Testis (tissue), 3 donors: ENCODE results near the gene CCN5. TPM values are rescaled to one million over a fixed set of nuclear protein-coding genes. Genes with fewer than 3 reads are reported as not detected.

Source experiments
- DNase-seq: peaks from one replicate; pipeline ENCODE4 v3.0.0-alpha.2; 2019
- H3K27ac ChIP-seq, 2 donors: fragments of 200-600 bp; sonication (generic); one replicate each; pipeline ENCODE4 v1.5.1; 2019
- H3K27me3 ChIP-seq: fragments of 200-600 bp; sonication (generic); one replicate; pipeline ENCODE4 v1.5.1; 2019
- H3K36me3 ChIP-seq: fragments of 200-600 bp; sonication (generic); one replicate; pipeline ENCODE4 v1.5.1; 2017; ENCODE audit warnings: low read depth; ENCODE audit errors: missing control alignments
- H3K4me1 ChIP-seq: fragments of 200-600 bp; sonication (generic); one replicate; pipeline ENCODE4 v1.5.1; 2019
- H3K4me3 ChIP-seq, 2 donors: fragments of 200-600 bp; sonication (generic); one replicate each; pipeline ENCODE4 v1.5.1; 2017 to 2019
- H3K9me3 ChIP-seq: fragments of 200-600 bp; sonication (generic); one replicate; pipeline ENCODE4 v1.5.1; 2017
- POLR2A ChIP-seq: fragments of 450-650 bp; IDR thresholded peaks from one replicate; pipeline ENCODE4 v1.6.1; 2017; ENCODE audit warnings: antibody characterized with exemption, mild to moderate bottlenecking, moderate library complexity
- WGBS, 2 donors: methylation state at CpG; one replicate each; pipeline ENCODE4 v1.1.5; 2018; 5-methylcytosine and 5-hydroxymethylcytosine counted together
- intact Hi-C: fragments of 100-400 bp; cut with DNase I; formaldehyde crosslinking; loops from one replicate; pipeline ENCODE4 v1.15.1; 2023; ENCODE audit warnings: low total_unique reads
- polyA plus RNA-seq: library from polyadenylated mRNA; stranded (reverse); fragments of 350-450 nt; fragmentation: Illumina TruSeq; extraction: RNeasy Lipid Tissue Mini Kit (QIAGEN cat#74804); gene quantifications from one replicate; pipeline ENCODE4 v1.2.3, GENCODE V29; 2014; ENCODE audit warnings: low read depth, low replicate concordance; ENCODE audit not compliant: insufficient read depth
- total RNA-seq, 2 donors: library from RNA; depleted of rRNA; stranded (reverse); fragments of >200 nt; gene quantifications; one replicate each; pipeline ENCODE4 v1.2.3, GENCODE V29; 2016
- TF ChIP-seq, protein P1 (sequence below), 3 experiments: fragments of 450-650 bp in 2 of 3; fragments of 200-600 bp in 1 of 3; sonication (generic) in 1 of 3; IDR thresholded peaks; one replicate each; pipeline ENCODE4 v1.5.1; 2016 to 2019; ENCODE audit warnings: antibody characterized with exemption in 3 of 3, mild to moderate bottlenecking in 2 of 3, moderate library complexity in 1 of 3

Gene CCN5
- total and polyA plus RNA-seq, 3 donors from 2014 or later: 37.0 to 152 (median 52.0) TPM

DNA sequence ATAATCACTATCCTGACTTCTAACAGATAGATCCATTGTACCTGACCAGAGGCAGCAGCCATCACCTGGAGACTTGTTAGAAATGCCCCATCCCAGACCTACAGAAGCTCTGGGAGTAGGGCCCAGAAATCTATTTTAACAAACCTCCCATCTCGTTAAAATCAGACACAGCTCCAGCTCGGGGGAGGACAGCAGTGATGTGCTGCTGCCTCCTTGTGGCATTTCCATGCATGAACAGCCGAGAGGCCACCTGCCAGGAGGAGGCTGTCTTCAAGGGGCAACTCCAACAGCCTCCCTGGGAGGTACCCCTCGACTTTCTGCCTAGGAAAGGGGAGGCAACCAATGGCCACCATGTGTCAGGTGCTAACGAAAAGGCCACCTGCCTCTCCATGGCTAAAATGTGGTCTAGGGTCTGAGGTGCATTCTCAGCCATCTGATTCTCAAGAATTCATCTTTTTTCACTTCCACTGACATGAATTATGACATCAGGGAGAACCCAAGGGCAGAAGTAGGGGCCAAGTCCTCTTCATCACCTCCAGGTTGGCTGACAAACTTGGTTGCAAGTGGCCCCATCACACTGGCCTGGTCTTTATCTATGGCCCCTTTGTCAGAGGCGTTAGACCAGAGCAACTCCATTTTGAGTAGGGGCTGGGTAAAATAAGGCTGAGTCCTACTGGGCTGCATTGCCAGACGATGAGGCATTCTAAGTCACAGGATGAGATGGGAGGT, 18.3 kb downstream of the CCN5 start:
- no peak overlapping the region for H3K4me3 ChIP-seq
- peaks cover 16% of the 10 kb centered on the region for H3K4me1 ChIP-seq
- TF ChIP-seq, protein P1, sequence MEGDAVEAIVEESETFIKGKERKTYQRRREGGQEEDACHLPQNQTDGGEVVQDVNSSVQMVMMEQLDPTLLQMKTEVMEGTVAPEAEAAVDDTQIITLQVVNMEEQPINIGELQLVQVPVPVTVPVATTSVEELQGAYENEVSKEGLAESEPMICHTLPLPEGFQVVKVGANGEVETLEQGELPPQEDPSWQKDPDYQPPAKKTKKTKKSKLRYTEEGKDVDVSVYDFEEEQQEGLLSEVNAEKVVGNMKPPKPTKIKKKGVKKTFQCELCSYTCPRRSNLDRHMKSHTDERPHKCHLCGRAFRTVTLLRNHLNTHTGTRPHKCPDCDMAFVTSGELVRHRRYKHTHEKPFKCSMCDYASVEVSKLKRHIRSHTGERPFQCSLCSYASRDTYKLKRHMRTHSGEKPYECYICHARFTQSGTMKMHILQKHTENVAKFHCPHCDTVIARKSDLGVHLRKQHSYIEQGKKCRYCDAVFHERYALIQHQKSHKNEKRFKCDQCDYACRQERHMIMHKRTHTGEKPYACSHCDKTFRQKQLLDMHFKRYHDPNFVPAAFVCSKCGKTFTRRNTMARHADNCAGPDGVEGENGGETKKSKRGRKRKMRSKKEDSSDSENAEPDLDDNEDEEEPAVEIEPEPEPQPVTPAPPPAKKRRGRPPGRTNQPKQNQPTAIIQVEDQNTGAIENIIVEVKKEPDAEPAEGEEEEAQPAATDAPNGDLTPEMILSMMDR (IDR thresholded peaks at IDR 0.05): peak; percentile 76 to 91 (median 89)
- no peak for TF ChIP-seq POLR2A
- DNase-seq: peak; percentile 83
- intact Hi-C loops: loop anchor here (5.0 kb wide), 1 partner anchor 51 kb away; no protein-coding TSS in a partner anchor
- H3K27ac ChIP-seq: no peak overlapping the region
- H3K27me3 ChIP-seq: no peaks in the 10 kb centered on the region
- 40 to 91% methylated on average over 3 to 7 of the region's 7 CpGs for WGBS, 2 donors
- no peaks in the 10 kb centered on the region for H3K9me3 ChIP-seq
- no peaks in the 10 kb centered on the region for H3K36me3 ChIP-seq

DNA sequence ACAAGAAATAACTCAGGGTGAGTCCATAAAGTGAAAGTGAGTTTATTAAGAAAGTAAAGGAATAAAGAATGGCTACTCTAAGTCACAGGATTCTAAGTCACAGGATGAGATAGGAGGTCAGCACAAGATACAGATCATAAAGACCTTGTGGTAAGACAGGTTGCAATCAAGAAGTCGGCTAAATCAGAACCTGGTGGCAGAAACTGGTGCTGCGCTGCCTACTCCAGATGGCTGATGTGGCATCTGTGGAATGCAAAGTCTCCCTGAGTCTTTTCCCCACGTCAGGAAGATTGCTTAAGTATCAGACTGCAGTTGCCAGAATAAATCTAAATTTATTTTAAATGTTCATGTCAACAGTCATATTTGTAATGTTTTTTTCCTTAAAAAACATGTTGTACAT, 19.8 kb downstream of the CCN5 start:
- H3K9me3 ChIP-seq: no peaks in the 10 kb centered on the region
- intact Hi-C loops: loop anchor here (5.0 kb wide), 1 partner anchor 53 kb away; no protein-coding TSS in a partner anchor
- H3K27me3 ChIP-seq: no peaks in the 10 kb centered on the region
- 67 to 73% methylated on average over 3 of the region's 3 CpGs for WGBS, 2 donors
- no peaks in the 10 kb centered on the region for H3K36me3 ChIP-seq
- TF ChIP-seq, protein P1 (IDR thresholded peaks at IDR 0.05): peak in 1 of 3 experiments; percentile 22
- no peak for TF ChIP-seq POLR2A
- peaks cover 25% of the 10 kb centered on the region for H3K4me1 ChIP-seq
- no peak for DNase-seq
- no peak overlapping the region for H3K27ac ChIP-seq
- no peak overlapping the region for H3K4me3 ChIP-seq

DNA sequence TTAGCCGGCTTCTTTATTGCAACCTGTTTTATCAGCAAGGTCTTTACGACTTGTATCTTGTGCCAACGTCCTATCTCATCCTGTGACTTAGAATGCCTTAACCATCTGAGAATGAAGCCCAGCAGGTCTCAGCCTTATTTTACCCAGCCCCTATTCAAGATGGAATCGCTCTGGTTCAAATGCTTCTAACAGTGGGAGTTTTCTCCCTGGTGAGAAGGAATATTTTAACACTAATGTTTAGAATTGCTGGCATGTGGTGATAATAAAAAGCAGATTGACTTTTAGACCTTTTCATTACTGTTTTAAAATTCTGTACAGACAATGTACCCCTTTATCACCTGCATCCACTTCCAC, 20.6 kb downstream of the CCN5 start:
- Histone ChIP-seq H3K9me3 (no peaks in the 10 kb centered on the region), H3K36me3 (no peaks in the 10 kb centered on the region), H3K4me3 (no peak overlapping the region), H3K27ac (no peak overlapping the region), H3K27me3 (no peaks in the 10 kb centered on the region), H3K4me1 (peaks cover 26% of the 10 kb centered on the region)
- DNase-seq: no peak
- TF ChIP-seq POLR2A: no peak
- TF ChIP-seq, protein P1 (IDR thresholded peaks at IDR 0.05): no peak
- intact Hi-C loops: no loop called here
- WGBS, 2 donors: 63 to 77% methylated on average over 4 of the region's 4 CpGs

DNA sequence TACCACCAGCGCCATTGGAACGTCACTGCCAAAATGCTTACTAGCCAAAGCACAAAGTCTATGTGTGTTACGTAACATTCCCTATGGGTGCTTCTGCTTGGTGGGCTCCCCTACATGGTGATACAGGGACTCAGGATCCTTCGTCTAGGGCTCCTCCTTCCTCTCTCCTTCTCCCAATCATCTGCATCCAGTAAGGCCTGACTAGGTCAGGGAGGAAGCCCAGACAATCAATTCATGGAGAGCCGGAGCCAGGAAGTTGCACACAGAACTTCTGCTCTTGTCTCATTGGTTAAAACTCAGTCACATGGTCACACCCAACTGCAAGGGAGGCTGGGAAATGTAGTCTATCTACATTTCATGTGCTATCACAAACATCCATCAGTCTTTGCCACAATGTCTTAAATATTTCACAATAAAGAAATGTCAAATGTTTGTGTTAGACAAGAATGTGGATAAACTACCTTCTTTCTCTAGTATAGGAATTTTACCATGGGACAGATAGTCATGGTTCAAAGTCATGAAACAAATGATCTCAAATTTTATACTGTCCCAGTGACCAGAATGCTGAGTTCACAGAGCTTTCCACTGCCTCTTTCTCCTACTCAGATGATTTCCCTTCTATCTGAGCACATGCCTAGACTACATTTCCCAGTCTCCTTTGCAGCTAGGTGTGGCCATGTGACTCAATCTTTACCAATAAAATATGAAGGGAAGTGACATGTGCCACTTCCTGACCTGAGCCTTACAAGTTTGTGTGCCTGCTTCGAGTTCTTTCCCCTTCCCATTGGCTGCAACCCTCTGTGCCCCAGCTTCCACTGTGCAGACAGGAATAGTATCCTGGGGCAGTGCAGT, 21.2 kb downstream of the CCN5 start:
- TF ChIP-seq, protein P1 (IDR thresholded peaks at IDR 0.05): no peak
- TF ChIP-seq POLR2A: no peak
- H3K9me3 ChIP-seq: no peaks in the 10 kb centered on the region
- H3K4me1 ChIP-seq: peaks cover 26% of the 10 kb centered on the region
- peak; percentile 88 for DNase-seq
- no peak overlapping the region for H3K27ac ChIP-seq
- H3K36me3 ChIP-seq: no peaks in the 10 kb centered on the region
- no peaks in the 10 kb centered on the region for H3K27me3 ChIP-seq
- WGBS, 2 donors: 35 to 37% methylated on average over 6 of the region's 6 CpGs
- intact Hi-C loops: no loop called here
- H3K4me3 ChIP-seq: no peak overlapping the region
